OCI-M2 (cell line): Measurements from ENCODE around the gene PNLIP.

Experiments
- DNase-seq: peaks from one replicate; lab custom pipeline; 2025; ENCODE audit not compliant: unreplicated experiment; lab: John Stamatoyannopoulos, UW

The PNLIP gene

DNA sequence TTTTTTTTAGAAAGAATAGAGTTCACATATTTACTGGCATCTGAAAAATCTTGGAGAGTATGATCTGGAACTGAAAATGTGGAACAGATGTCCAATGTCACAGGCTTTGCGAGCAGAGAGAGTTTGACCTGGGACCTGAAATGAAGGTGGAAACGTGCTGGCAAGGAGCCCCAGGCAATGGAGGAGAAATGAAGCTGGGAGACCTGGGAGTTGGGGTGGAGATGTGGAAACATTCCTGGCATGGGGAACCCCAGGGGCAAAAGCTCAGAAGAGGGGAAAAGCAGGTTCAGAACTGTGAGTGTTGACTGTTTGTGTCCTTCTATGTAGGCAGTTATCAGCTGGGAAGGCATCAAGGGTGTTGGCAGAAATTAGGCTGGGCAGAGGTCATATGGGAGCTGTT lies 67.7 kb downstream of the PNLIP start:
- no peak for DNase-seq

DNA sequence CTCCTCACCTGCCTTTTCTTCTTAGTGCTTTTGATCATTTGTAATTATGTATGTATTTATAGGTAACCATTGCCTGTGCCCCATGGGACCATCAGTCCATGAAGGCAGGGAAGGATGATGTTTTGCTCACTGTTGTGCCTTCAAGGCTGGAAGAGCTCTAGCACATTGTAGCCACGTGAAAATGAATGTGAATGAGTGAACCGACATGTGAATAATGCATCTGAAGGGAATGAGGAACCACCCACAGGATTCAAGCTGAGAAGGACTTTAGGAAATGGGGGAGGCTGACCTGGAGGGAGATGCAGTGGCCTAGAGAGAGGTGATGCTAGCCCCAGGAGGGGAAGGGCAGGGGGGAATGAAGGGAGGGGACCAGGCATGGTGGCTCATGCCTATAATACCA lies 69.1 kb downstream of the PNLIP start:
- no peak for DNase-seq

DNA sequence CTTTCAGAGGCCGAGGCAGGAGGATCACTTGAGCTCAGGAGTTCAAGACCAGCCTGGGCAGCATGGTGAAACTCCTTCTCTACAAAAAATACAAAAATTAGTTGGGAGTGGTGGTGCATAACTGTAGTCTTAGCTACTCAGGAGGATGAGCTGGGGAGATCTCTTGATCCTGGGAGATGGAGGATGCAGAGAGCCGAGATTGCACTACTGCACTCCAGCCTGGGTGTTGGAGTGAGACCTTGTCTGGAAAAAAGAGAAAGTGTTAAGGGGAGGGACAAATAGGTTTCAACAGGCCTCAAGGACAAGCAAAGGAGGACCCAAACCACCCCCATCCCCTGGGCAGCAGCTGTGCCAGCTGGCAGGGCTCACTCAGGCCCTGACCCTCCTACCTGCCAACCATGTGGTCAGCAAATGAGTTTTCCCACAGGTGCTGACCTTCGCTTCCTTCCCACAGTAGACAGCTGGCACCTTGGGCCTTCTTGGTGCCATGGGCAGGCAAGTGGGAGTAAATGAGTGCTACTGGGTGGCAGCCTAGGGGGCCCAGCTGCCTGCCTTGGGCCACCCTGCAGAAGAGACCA lies 69.6 kb downstream of the PNLIP start:
- DNase-seq, result no peak
